Measurements from ENCODE around the gene MRPL40.

DNA sequence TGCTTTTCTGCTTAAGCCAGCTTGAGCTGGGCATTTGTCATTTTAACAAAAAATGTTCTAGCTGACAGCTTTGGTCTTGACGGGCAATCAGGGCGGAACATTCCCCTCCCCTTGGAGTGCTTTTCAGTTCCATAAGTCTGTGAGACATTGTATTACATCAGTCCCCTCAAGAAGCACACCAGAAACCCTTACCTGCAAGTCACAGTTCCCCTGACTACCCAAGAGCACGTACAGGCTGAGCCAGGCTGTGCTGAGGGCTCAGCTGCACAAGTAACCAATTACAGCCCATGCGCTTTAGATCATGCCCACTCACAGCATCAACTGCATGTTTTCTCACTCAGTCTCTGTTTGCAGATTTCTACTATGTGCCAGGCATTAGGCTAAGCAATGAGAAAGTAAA lies 19.9 kb upstream of the MRPL40 start:
- TF ChIP-seq CTCF (IDR thresholded peaks at IDR 0.05) (no peak), ZFX (IDR thresholded peaks at IDR 0.05; ENCODE audit: borderline replicate concordance) (no peak)

Measured in 22Rv1 (cell line).